GM18498 (cell line): ENCODE measurements around the gene RPL9.
"Not testable (repeated sequence)": the region's sequence is repeated elsewhere in the genome, so short reads cannot be mapped to it uniquely, and the experiment has no call there.

Experiments used
- ATAC-seq: cut with Tn5 transposase; IDR thresholded peaks from one replicate; pipeline ENCODE4 v1.9.1; 2021; ENCODE audit warnings: mild to moderate bottlenecking, moderate library complexity; ENCODE audit not compliant: unreplicated experiment

RPL9 gene

GRCh38 chr4:39467464-39467863, 8.7 kb upstream of the RPL9 start:
- ATAC-seq: no peak

GRCh38 chr4:39466747-39467146, 8.0 kb upstream of the RPL9 start:
- ATAC-seq: no peak

GRCh38 chr4:39464886-39465501, 6.3 kb upstream of the RPL9 start:
- no peak for ATAC-seq

GRCh38 chr4:39458161-39458504, 589 bp downstream of the RPL9 start:
- ATAC-seq: not testable (repeated sequence)

- ATAC-seq: no peak
Observed at GRCh38 chr4:39456946-39457763, 1.6 kb downstream of the RPL9 start.

- no peak for ATAC-seq
Observed at GRCh38 chr4:39455486-39455885, 3.2 kb downstream of the RPL9 start.

- ATAC-seq: no peak
Observed at GRCh38 chr4:39453738-39454137, 5.0 kb downstream of the RPL9 start.

- ATAC-seq: no peak
Observed at GRCh38 chr4:39452860-39453587, 5.7 kb downstream of the RPL9 start.

- ATAC-seq: no peak
Observed at GRCh38 chr4:39452153-39452859, 6.4 kb downstream of the RPL9 start.

- no peak for ATAC-seq
Observed at GRCh38 chr4:39451423-39452023, 7.2 kb downstream of the RPL9 start.

- no peak for ATAC-seq
Observed at GRCh38 chr4:39450618-39451017, 8.1 kb downstream of the RPL9 start.

- ATAC-seq: peak; percentile 86
Observed at GRCh38 chr4:39446842-39447573, 11.7 kb downstream of the RPL9 start.

- no peak for ATAC-seq
Observed at GRCh38 chr4:39446483-39446841, 12.3 kb downstream of the RPL9 start.

- no peak for ATAC-seq
Observed at GRCh38 chr4:39442998-39443397, 15.7 kb downstream of the RPL9 start.

- ATAC-seq: no peak
Observed at GRCh38 chr4:39441593-39441992, 17.1 kb downstream of the RPL9 start.

GRCh38 chr4:39435659-39436563, 22.8 kb downstream of the RPL9 start:
- no peak for ATAC-seq

- ATAC-seq: no peak
Observed at GRCh38 chr4:39433878-39434492, 24.7 kb downstream of the RPL9 start.

GRCh38 chr4:39429476-39430334, 29.0 kb downstream of the RPL9 start:
- ATAC-seq: no peak
